ACC112 (cell line): ENCODE data around the gene GPS2.

Source experiments
- H2AFZ ChIP-seq: fragments of 200-600 bp; sonication (generic); one replicate; pipeline ENCODE4 v1.6.0; 2017; ENCODE audit warnings: antibody characterized with exemption, low read length; ENCODE audit not compliant: unreplicated experiment
- H3K27ac ChIP-seq: fragments of 200-600 bp; sonication (generic); 2 replicates; pipeline ENCODE4 v1.5.1; 2014; ENCODE audit warnings: low read depth, mild to moderate bottlenecking, antibody characterized with exemption, low read length, moderate library complexity
- H3K27me3 ChIP-seq: fragments of 200-600 bp; sonication (generic); 2 replicates; pipeline ENCODE4 v1.6.1; 2014; ENCODE audit warnings: mild to moderate bottlenecking, antibody characterized with exemption, low read length, moderate library complexity, mixed read lengths; ENCODE audit not compliant: insufficient read depth
- H3K36me3 ChIP-seq: fragments of 200-600 bp; sonication (generic); 2 replicates; pipeline ENCODE4 v1.6.1; 2016; ENCODE audit warnings: mild to moderate bottlenecking, antibody characterized with exemption, low read length, moderate library complexity, mixed read lengths; ENCODE audit not compliant: insufficient read depth
- H3K4me1 ChIP-seq: fragments of 200-600 bp; sonication (generic); one replicate; pipeline ENCODE4 v1.6.1; 2016; ENCODE audit warnings: low read length, mixed read lengths; ENCODE audit not compliant: insufficient read depth, unreplicated experiment, control insufficient read depth
- H3K4me3 ChIP-seq: fragments of 200-600 bp; sonication (generic); 2 replicates; pipeline ENCODE4 v1.5.1; 2014; ENCODE audit warnings: mild to moderate bottlenecking, low read depth, low read length
- H3K79me2 ChIP-seq: fragments of 200-600 bp; sonication (generic); one replicate; pipeline ENCODE4 v1.6.0; 2016; ENCODE audit warnings: low read length; ENCODE audit not compliant: control insufficient read depth, unreplicated experiment, insufficient read depth

Gene GPS2

DNA sequence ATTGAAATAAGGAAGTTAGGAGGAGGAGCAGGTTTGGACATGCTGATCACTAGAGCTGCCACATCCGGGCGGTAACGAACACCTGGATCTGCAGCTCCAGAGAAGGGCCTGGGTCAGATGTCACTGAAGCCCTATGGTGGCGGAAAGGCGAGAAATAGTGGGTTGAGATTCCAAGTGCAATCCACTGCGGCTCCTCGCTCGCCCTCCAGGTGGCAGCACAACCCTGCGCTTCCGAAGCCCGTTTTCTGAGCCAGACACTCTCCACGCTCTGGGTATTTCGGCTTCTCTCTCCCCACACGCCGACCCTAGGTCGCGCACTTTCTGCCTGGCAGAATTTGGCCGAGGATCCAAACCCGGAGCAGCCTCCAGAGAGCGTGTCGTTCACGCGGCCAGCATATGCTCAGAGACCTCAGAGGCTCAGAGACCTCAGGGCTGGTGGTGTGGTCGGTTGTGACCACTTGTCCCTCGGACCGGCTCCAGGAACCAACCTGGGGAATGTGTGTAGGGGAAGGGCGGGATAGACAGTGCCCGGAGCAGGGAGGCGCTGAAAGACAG is 34.6 kb downstream of the GPS2 start:
- peak overlapping the region; percentile 53; the same call in 1 of the 2 replicates for H3K27ac ChIP-seq

DNA sequence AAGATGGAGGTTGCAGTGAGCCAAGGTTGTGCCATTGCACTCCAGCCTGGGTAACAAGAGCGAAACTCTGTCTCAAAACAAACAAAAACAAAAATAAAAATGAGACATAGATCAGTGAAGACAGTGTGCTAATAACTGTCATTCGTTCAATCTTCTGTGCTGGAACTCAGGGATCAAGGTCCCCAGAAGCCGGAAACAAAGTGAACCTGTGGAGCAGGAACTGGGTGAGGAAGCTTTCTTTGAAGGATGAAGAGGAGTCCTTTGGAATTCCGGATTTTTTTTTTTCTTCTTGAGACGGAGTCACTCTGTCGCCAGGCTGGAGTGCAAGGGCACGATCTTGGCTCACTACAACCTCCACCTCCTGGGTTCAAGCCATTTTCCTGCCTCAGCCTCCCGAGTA is 35.7 kb downstream of the GPS2 start:
- Histone ChIP-seq H3K36me3 (no peaks in the 10 kb centered on the region), H3K27ac (no peak overlapping the region), H3K4me3 (no peak overlapping the region), H3K4me1 (no peaks in the 10 kb centered on the region), H3K79me2 (no peaks in the 10 kb centered on the region), H3K27me3 (peaks cover 25% of the 10 kb centered on the region), H2AFZ (no peak overlapping the region)

More for the DNA sequence above, 34.6 kb downstream of the GPS2 start:
- Histone ChIP-seq H2AFZ (peak overlapping the region; percentile 40), H3K4me3 (peak overlapping the region; percentile 75), H3K4me1 (no peaks in the 10 kb centered on the region), H3K79me2 (no peaks in the 10 kb centered on the region), H3K36me3 (no peaks in the 10 kb centered on the region), H3K27me3 (peaks cover 25% of the 10 kb centered on the region)

DNA sequence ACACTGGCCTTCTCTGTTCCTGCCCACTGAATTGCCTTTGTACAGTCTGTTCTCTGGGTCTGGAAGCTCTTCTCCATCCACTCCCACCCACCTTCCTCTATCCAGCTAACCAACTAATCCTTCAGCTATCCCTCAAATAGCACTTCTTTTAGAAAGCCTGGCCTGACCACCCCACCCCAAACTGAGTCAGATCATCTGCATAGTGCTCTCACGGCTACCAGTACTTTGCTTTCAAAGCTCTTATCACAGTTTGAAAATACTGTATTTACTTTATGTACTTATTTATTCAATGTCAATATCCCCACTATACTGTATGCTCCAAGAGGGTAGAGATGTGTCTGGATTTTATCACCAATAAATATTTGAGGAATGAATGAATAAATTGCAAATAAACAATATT is 48.4 kb downstream of the GPS2 start:
- H3K27ac ChIP-seq, result peak overlapping the region; percentile 46
- no peak overlapping the region for H3K4me3 ChIP-seq
- peaks cover 9% of the 10 kb centered on the region for H3K27me3 ChIP-seq
- no peaks in the 10 kb centered on the region for H3K79me2 ChIP-seq
- H3K36me3 ChIP-seq, result no peaks in the 10 kb centered on the region
- peaks cover 17% of the 10 kb centered on the region for H3K4me1 ChIP-seq
- no peak overlapping the region for H2AFZ ChIP-seq

DNA sequence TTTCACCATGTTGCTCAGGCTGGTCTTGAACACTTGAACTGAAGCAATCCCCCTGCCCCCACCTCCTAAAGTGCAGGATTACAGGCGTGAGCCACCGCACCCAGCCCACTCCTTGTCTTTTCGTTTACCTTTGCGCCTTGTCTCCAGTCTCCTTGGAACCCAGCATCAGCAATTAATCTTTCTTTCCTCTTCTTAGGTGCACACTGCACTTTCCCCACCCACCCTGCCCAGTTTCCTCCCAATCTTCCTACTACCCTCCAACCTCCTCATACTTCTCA is 51.4 kb downstream of the GPS2 start:
- no peak overlapping the region for H3K4me3 ChIP-seq
- peaks cover 8% of the 10 kb centered on the region for H3K36me3 ChIP-seq
- H2AFZ ChIP-seq, result no peak overlapping the region
- H3K79me2 ChIP-seq, result no peaks in the 10 kb centered on the region
- peak overlapping the region; percentile 74 for H3K27ac ChIP-seq
- peaks cover 16% of the 10 kb centered on the region for H3K27me3 ChIP-seq
- peaks cover 26% of the 10 kb centered on the region for H3K4me1 ChIP-seq

DNA sequence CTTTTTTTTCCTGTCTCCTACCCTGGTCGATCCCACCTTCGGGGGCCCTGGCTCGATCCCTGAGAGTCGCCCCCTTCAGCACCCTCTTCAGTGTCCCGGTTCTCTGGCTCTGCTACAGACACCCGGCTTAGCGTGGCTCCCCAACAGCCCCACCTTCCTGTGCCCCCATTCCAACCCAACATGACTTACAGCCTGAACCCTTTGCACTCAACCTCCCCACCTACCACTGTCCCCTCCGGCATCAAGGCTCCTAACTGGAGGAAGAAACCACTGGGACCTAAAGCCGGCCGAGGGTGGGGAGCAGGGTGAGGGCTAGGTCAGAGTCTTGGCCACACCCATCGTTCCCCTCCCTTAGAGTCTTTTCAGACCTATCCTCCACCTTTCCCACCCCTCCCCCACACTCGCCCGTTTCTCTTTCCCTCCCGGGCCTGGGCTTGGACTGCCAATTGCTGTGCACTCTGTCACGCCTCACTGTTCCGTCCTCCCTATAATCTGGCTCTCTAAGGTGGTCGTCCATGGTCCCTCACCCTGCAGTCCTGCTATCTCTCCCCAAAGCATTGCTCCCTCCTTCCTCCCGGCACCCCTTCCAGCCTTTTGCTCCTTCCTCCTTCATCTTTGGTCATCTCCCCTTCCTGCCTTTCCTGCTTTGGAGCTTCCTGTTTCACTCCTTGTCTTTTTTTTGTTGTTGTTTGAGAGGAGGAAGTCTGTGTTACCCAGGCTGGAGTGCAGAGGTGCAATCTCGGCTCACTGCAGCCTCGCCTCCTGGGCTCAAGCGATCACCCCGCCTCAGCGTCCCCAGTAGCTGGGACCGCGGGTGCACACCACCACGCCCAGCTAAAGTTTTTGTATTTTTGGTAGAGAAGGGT is 52.0 kb downstream of the GPS2 start:
- H3K4me1 ChIP-seq, result peaks cover 29% of the 10 kb centered on the region
- H3K27me3 ChIP-seq, result peaks cover 16% of the 10 kb centered on the region
- no peak overlapping the region for H3K27ac ChIP-seq
- H2AFZ ChIP-seq, result peak overlapping the region; percentile 48
- peaks cover 12% of the 10 kb centered on the region for H3K36me3 ChIP-seq
- H3K79me2 ChIP-seq, result no peaks in the 10 kb centered on the region
- H3K4me3 ChIP-seq, result peak overlapping the region; percentile 51; the same call in 1 of the 2 replicates
